Measurements from ENCODE around the gene FXYD6. TPM values are rescaled to one million over a fixed set of nuclear protein-coding genes. Genes with fewer than 3 reads are reported as not detected.
A peak's percentile ranks its signal among the peaks of the same experiment; 100 is the strongest.

FXYD6 gene
- total and polyA plus RNA-seq, 5 donors: 36.1 to 54.1 (median 45.5) TPM

GRCh38 chr11:117834068-117834810 lies 42.2 kb downstream of the FXYD6 start:
- 93% methylated on average over 6 of the region's 6 CpGs for WGBS
- ATAC-seq (no peak), DNase-seq (no peak)
- H3K9me3 ChIP-seq (ENCODE audit: control insufficient read depth, low read length): no peaks in the 10 kb centered on the region
- no peak overlapping the region for H3K27ac ChIP-seq (ENCODE audit: low read length)
- intact Hi-C loops (cut with DNase I): no loop called here
- H3K27me3 ChIP-seq (ENCODE audit: control insufficient read depth, insufficient read depth): no peaks in the 10 kb centered on the region
- H3K4me1 ChIP-seq (ENCODE audit: control insufficient read depth, insufficient read depth, low read length): no peaks in the 10 kb centered on the region
- no peak overlapping the region for H3K4me3 ChIP-seq (ENCODE audit: low read length)

GRCh38 chr11:117833401-117833891 lies 43.0 kb downstream of the FXYD6 start:
- Histone ChIP-seq H3K4me1 (ENCODE audit: control insufficient read depth, insufficient read depth, low read length) (peaks cover 3% of the 10 kb centered on the region), H3K27me3 (ENCODE audit: control insufficient read depth, insufficient read depth) (no peaks in the 10 kb centered on the region), H3K4me3 (ENCODE audit: low read length) (no peak overlapping the region), H3K9me3 (ENCODE audit: control insufficient read depth, low read length) (no peaks in the 10 kb centered on the region), H3K27ac (ENCODE audit: low read length) (no peak overlapping the region)
- ATAC-seq (peak in 1 of 2 donors; percentile 20), DNase-seq (peak in 1 of 3 donors; percentile 55)
- 59% methylated on average over 7 of the region's 7 CpGs for WGBS
- intact Hi-C loops (cut with DNase I): no loop called here

- 94% methylated on average over 8 of the region's 8 CpGs for WGBS
- Histone ChIP-seq H3K27me3 (ENCODE audit: control insufficient read depth, insufficient read depth) (no peaks in the 10 kb centered on the region), H3K9me3 (ENCODE audit: control insufficient read depth, low read length) (no peaks in the 10 kb centered on the region), H3K27ac (ENCODE audit: low read length) (no peak overlapping the region), H3K4me3 (ENCODE audit: low read length) (no peak overlapping the region), H3K4me1 (ENCODE audit: control insufficient read depth, insufficient read depth, low read length) (peaks cover 3% of the 10 kb centered on the region)
- ATAC-seq (no peak), DNase-seq (no peak)
- intact Hi-C loops (cut with DNase I): no loop called here
Observed at GRCh38 chr11:117832511-117832910, 43.9 kb downstream of the FXYD6 start.

GRCh38 chr11:117831661-117832415 lies 44.6 kb downstream of the FXYD6 start:
- H3K27ac ChIP-seq (ENCODE audit: low read length): no peak overlapping the region
- no peak for DNase-seq
- intact Hi-C loops (cut with DNase I): no loop called here

GRCh38 chr11:117830674-117831351 lies 45.6 kb downstream of the FXYD6 start:
- intact Hi-C loops (cut with DNase I): no loop called here
- DNase-seq (peak in 1 of 3 donors; percentile 9), ATAC-seq (no peak)
- H3K9me3 ChIP-seq (ENCODE audit: control insufficient read depth, low read length): no peaks in the 10 kb centered on the region
- H3K27me3 ChIP-seq (ENCODE audit: control insufficient read depth, insufficient read depth): no peaks in the 10 kb centered on the region
- no peak overlapping the region for H3K4me3 ChIP-seq (ENCODE audit: low read length)
- WGBS: 52% methylated on average over 6 of the region's 6 CpGs
- H3K27ac ChIP-seq (ENCODE audit: low read length): no peak overlapping the region
- H3K4me1 ChIP-seq (ENCODE audit: control insufficient read depth, insufficient read depth, low read length): peaks cover 3% of the 10 kb centered on the region

More at GRCh38 chr11:117831661-117832415, 44.6 kb downstream of the FXYD6 start:
- Histone ChIP-seq H3K27me3 (ENCODE audit: control insufficient read depth, insufficient read depth) (no peaks in the 10 kb centered on the region), H3K9me3 (ENCODE audit: control insufficient read depth, low read length) (no peaks in the 10 kb centered on the region), H3K4me3 (ENCODE audit: low read length) (no peak overlapping the region), H3K4me1 (ENCODE audit: control insufficient read depth, insufficient read depth, low read length) (peaks cover 3% of the 10 kb centered on the region)
- 85% methylated on average over 7 of the region's 7 CpGs for WGBS
- no peak for ATAC-seq

- H3K4me1 ChIP-seq (ENCODE audit: control insufficient read depth, insufficient read depth, low read length): peaks cover 3% of the 10 kb centered on the region
- no peaks in the 10 kb centered on the region for H3K27me3 ChIP-seq (ENCODE audit: control insufficient read depth, insufficient read depth)
Observed at GRCh38 chr11:117830072-117830471, 46.4 kb downstream of the FXYD6 start.

GRCh38 chr11:117829369-117829725 lies 47.1 kb downstream of the FXYD6 start:
- WGBS: 58% methylated on average over 7 of the region's 7 CpGs
- H3K27ac ChIP-seq (ENCODE audit: low read length): no peak overlapping the region
- intact Hi-C loops (cut with DNase I): no loop called here
- H3K4me3 ChIP-seq (ENCODE audit: low read length): no peak overlapping the region
- H3K4me1 ChIP-seq (ENCODE audit: control insufficient read depth, insufficient read depth, low read length): peaks cover 3% of the 10 kb centered on the region
- DNase-seq: no peak
- H3K27me3 ChIP-seq (ENCODE audit: control insufficient read depth, insufficient read depth): no peaks in the 10 kb centered on the region
- H3K9me3 ChIP-seq (ENCODE audit: control insufficient read depth, low read length): no peaks in the 10 kb centered on the region
- peak in 1 of 2 donors; percentile 2 for ATAC-seq

More at GRCh38 chr11:117830072-117830471, 46.4 kb downstream of the FXYD6 start:
- H3K4me3 ChIP-seq (ENCODE audit: low read length): no peak overlapping the region
- no peak overlapping the region for H3K27ac ChIP-seq (ENCODE audit: low read length)
- ATAC-seq (no peak), DNase-seq (no peak)
- no peaks in the 10 kb centered on the region for H3K9me3 ChIP-seq (ENCODE audit: control insufficient read depth, low read length)
- intact Hi-C loops (cut with DNase I): no loop called here
- WGBS: 76% methylated on average over 14 of the region's 14 CpGs

- Histone ChIP-seq H3K27me3 (ENCODE audit: control insufficient read depth, insufficient read depth) (no peaks in the 10 kb centered on the region), H3K4me1 (ENCODE audit: control insufficient read depth, insufficient read depth, low read length) (peaks cover 3% of the 10 kb centered on the region), H3K27ac (ENCODE audit: low read length) (no peak overlapping the region), H3K9me3 (ENCODE audit: control insufficient read depth, low read length) (no peaks in the 10 kb centered on the region), H3K4me3 (ENCODE audit: low read length) (no peak overlapping the region)
- intact Hi-C loops (cut with DNase I): no loop called here
- peak in 2 of 3 donors; percentile 79 to 81 for DNase-seq
- 49% methylated on average over 16 of the region's 16 CpGs for WGBS
- peak in 1 of 2 donors; percentile 63 for ATAC-seq
Observed at GRCh38 chr11:117828611-117829368, 47.7 kb downstream of the FXYD6 start.

GRCh38 chr11:117827521-117828511 lies 48.6 kb downstream of the FXYD6 start:
- no peak overlapping the region for H3K4me3 ChIP-seq (ENCODE audit: low read length)
- H3K27ac ChIP-seq (ENCODE audit: low read length): no peak overlapping the region
- H3K9me3 ChIP-seq (ENCODE audit: control insufficient read depth, low read length): no peaks in the 10 kb centered on the region
- ATAC-seq (no peak), DNase-seq (no peak)
- no peaks in the 10 kb centered on the region for H3K27me3 ChIP-seq (ENCODE audit: control insufficient read depth, insufficient read depth)
- intact Hi-C loops (cut with DNase I): no loop called here
- 69% methylated on average over 15 of the region's 15 CpGs for WGBS
- peaks cover 8% of the 10 kb centered on the region for H3K4me1 ChIP-seq (ENCODE audit: control insufficient read depth, insufficient read depth, low read length)
